ENCODE measurements around the gene DAD1.

GRCh38 chr14:22533057-22533704 lies 55.8 kb downstream of the DAD1 start:
- TF ChIP-seq CTCF (IDR thresholded peaks at IDR 0.05; ENCODE audit: insufficient read depth, low read length, poor library complexity, severe bottlenecking) (no peak), EZH2phosphoT487 (conservative IDR thresholded peaks at IDR 0.05; ENCODE audit: low read length) (no peak)
